HepG2 (cell line): ENCODE results near the gene GIMAP1.

ENCODE experiments used
- BHLHE40 ChIP-seq: IDR thresholded peaks from 2 replicates; pipeline ENCODE4 v1.6.1; 2011; ENCODE audit warnings: low read length, improper control_type of control experiment
- CTCF ChIP-seq: sonication (generic); formaldehyde crosslinking; IDR thresholded peaks from 2 replicates; pipeline ENCODE4 v1.5.0; 2020; ENCODE audit warnings: mild to moderate bottlenecking, missing genetic modification reagents, moderate library complexity
- EZH2 ChIP-seq: conservative IDR thresholded peaks from 2 replicates; pipeline ENCODE4 v1.6.1; 2012; ENCODE audit warnings: mild to moderate bottlenecking, low read depth, low read length, moderate library complexity
- SOX6 ChIP-seq, 2 experiments: fragments of 450-650 bp in 1 of 2; sonication (generic) in 1 of 2; formaldehyde crosslinking in 1 of 2; IDR thresholded peaks; 2 replicates each; pipeline versions ENCODE4 v1.4.0 to v1.6.1; 2017 to 2020; ENCODE audit warnings: antibody characterized with exemption in 1 of 2, mild to moderate bottlenecking in 1 of 2, missing genetic modification reagents in 1 of 2
- ZNF652 ChIP-seq: IDR thresholded peaks from 2 replicates; pipeline ENCODE4 v1.6.1; 2016; ENCODE audit warnings: low read depth, borderline replicate concordance
- ZNF780A ChIP-seq: sonication (generic); formaldehyde crosslinking; IDR thresholded peaks from 2 replicates; pipeline ENCODE4 v1.8.0; 2022; ENCODE audit warnings: mild to moderate bottlenecking, missing genetic modification reagents, moderate library complexity

DNA sequence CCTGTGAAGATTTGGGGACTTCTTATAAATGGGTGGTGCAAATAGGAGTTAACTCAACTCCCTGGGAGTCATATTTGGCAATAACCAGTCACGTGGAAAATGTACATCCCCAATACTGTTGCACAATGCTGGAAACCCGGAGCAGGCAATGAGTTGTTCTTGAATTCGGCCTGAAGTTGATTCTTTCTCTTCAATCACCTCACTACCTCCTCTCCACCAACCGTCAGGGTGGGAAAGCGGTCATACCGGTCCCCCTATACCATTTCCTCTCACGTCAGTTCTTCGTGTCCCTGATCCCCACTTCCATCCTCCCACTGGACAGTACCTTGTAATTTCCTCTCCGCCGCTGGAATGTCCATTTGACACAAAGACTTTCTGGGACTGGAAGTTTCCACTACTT, 23.6 kb downstream of the GIMAP1 start:
- TF ChIP-seq EZH2 (no peak), ZNF652 (CRISPR knock-in tag) (no peak), CTCF (CRISPR knock-in tag) (no peak), ZNF780A (CRISPR knock-in tag) (no peak), BHLHE40 (no peak), SOX6 (IDR thresholded peaks at IDR 0.05) (no peak), SOX6 (CRISPR knock-in tag; IDR thresholded peaks at IDR 0.05) (no peak)
